WTC11 (cell line): Measurements from ENCODE around the gene OR6A2. TPM values are rescaled to one million over a fixed set of nuclear protein-coding genes. Genes with fewer than 3 reads are reported as not detected.

Source experiments
- ATAC-seq: fragments of 200-7000 bp; cut with Tn5 transposase; 2 replicates; pipeline ENCODE4 v1.10.0; 2021; ENCODE audit warnings: mild to moderate bottlenecking, moderate library complexity
- CTCF ChIA-PET: fragments of 300-600 bp; sonication (Branson Sonifier 250); formaldehyde crosslinking; loops from one replicate; lab custom pipeline; 2021; ENCODE audit warnings: antibody characterized with exemption; lab: Charles Lee
- POLR2A ChIA-PET: fragments of 350-600 bp; sonication (Branson Sonifier 250); formaldehyde crosslinking; loops from one replicate; lab custom pipeline; 2021; ENCODE audit warnings: antibody characterized with exemption; lab: Charles Lee
- DNase-seq: peaks from one replicate; pipeline ENCODE4 v3.0.0; 2021; ENCODE audit warnings: low spot score
- H3K27ac Mint-ChIP-seq: 2 replicates; pipeline ENCODE4 v1.8.0; 2021; ENCODE audit warnings: mixed read lengths
- H3K27me3 Mint-ChIP-seq: 2 replicates; pipeline ENCODE4 v1.8.0; 2021; ENCODE audit warnings: low read depth, mild to moderate bottlenecking, moderate library complexity, mixed read lengths
- H3K36me3 Mint-ChIP-seq: 2 replicates; pipeline ENCODE4 v1.8.0; 2021; ENCODE audit warnings: mixed read lengths
- H3K4me1 Mint-ChIP-seq: 2 replicates; pipeline ENCODE4 v1.8.0; 2022; ENCODE audit warnings: mixed read lengths
- H3K4me3 Mint-ChIP-seq: 2 replicates; pipeline ENCODE4 v1.8.0; 2021; ENCODE audit warnings: mild to moderate bottlenecking, moderate library complexity, mixed read lengths
- H3K9me3 Mint-ChIP-seq: 2 replicates; pipeline ENCODE4 v1.8.0; 2021; ENCODE audit warnings: mixed read lengths
- AFF4 ChIP-seq: sonication (generic); formaldehyde crosslinking; IDR thresholded peaks from 2 replicates; pipeline ENCODE4 v1.8.1; 2023; ENCODE audit warnings: mild to moderate bottlenecking, missing genetic modification reagents, borderline replicate concordance
- ATF1 ChIP-seq: sonication (generic); formaldehyde crosslinking; IDR thresholded peaks from 2 replicates; pipeline ENCODE4 v1.8.1; 2023; ENCODE audit warnings: mild to moderate bottlenecking, moderate library complexity, missing genetic modification reagents
- CBFB ChIP-seq: sonication (generic); formaldehyde crosslinking; IDR thresholded peaks from 2 replicates; pipeline ENCODE4 v1.8.1; 2022; ENCODE audit warnings: mild to moderate bottlenecking, low read depth, missing genetic modification reagents
- FOXK1 ChIP-seq: sonication (generic); formaldehyde crosslinking; IDR thresholded peaks from 2 replicates; pipeline ENCODE4 v1.8.0; 2022; ENCODE audit warnings: mild to moderate bottlenecking, moderate library complexity, missing genetic modification reagents
- GABPB1 ChIP-seq: sonication (generic); formaldehyde crosslinking; IDR thresholded peaks from 2 replicates; pipeline ENCODE4 v1.8.1; 2023; ENCODE audit warnings: mild to moderate bottlenecking, missing genetic modification reagents
- NFYB ChIP-seq: sonication (generic); formaldehyde crosslinking; conservative IDR thresholded peaks from 2 replicates; pipeline ENCODE4 v1.8.0; 2022; ENCODE audit warnings: low read depth, missing genetic modification reagents
- NR2C2 ChIP-seq: sonication (generic); formaldehyde crosslinking; IDR thresholded peaks from 2 replicates; pipeline ENCODE4 v1.8.0; 2022; ENCODE audit warnings: mild to moderate bottlenecking, missing genetic modification reagents
- SOX15 ChIP-seq: fragments of 250-450 bp; sonication (Bioruptor Pico); IDR thresholded peaks from 2 replicates; pipeline ENCODE4 v1.9.0; 2021; ENCODE audit warnings: mild to moderate bottlenecking
- TCF7 ChIP-seq: sonication (generic); formaldehyde crosslinking; IDR thresholded peaks from 2 replicates; pipeline ENCODE4 v1.8.0; 2022; ENCODE audit warnings: mild to moderate bottlenecking, low read depth, missing genetic modification reagents, moderate library complexity
- TEAD1 ChIP-seq: sonication (generic); formaldehyde crosslinking; IDR thresholded peaks from 2 replicates; pipeline ENCODE4 v1.8.0; 2022; ENCODE audit warnings: mild to moderate bottlenecking, missing genetic modification reagents
- ZNF138 ChIP-seq: sonication (generic); formaldehyde crosslinking; conservative IDR thresholded peaks from 2 replicates; pipeline ENCODE4 v1.8.1; 2022; ENCODE audit warnings: mild to moderate bottlenecking, moderate library complexity, missing genetic modification reagents
- ZNF416 ChIP-seq: fragments of 250-450 bp; sonication (Bioruptor Pico); IDR thresholded peaks from 2 replicates; pipeline ENCODE4 v1.9.0; 2021; ENCODE audit warnings: mild to moderate bottlenecking, inconsistent platforms
- ZNF425 ChIP-seq: fragments of 250-450 bp; sonication (Bioruptor Pico); conservative IDR thresholded peaks from 2 replicates; pipeline ENCODE4 v1.9.0; 2021; ENCODE audit warnings: mild to moderate bottlenecking
- total RNA-seq: library from RNA; stranded (reverse); gene quantifications from 3 replicates; pipeline ENCODE4 v1.2.3, GENCODE V29; 2021
- TF ChIP-seq, protein P1 (sequence below): sonication (generic); formaldehyde crosslinking; IDR thresholded peaks from 2 replicates; pipeline ENCODE4 v1.8.1; 2022; ENCODE audit warnings: missing genetic modification reagents, borderline replicate concordance
- TF ChIP-seq, protein P2 (sequence below): sonication (generic); formaldehyde crosslinking; IDR thresholded peaks from 2 replicates; pipeline ENCODE4 v1.8.0; 2023; ENCODE audit warnings: missing genetic modification reagents
- TF ChIP-seq, protein P3 (sequence below): sonication (generic); formaldehyde crosslinking; IDR thresholded peaks from 2 replicates; pipeline ENCODE4 v1.8.0; 2023; ENCODE audit warnings: mild to moderate bottlenecking, missing genetic modification reagents

The OR6A2 gene
- total RNA-seq, 1 experiment from 2014 or later, result 0.07 TPM

DNA sequence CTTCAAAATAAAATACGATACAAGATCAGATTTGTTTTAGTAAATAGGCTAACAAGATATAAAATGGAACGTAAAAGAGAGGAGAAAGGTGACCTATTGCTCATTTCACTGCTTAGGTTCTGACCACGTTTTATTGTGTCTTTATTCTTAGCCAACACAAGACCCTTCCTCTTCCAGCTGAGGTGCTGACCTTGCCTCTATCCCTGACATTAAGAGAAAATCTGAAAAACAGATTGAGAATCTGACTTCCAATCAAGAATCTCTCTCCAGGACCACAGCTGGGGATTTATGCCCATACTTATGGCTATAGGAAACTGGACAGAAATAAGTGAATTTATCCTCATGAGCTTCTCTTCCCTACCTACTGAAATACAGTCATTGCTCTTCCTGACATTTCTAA, 45.9 kb upstream of the OR6A2 start, which contains the start of gene OR10A5 (continued):
- TF ChIP-seq TCF7, result no peak
- TF ChIP-seq ZNF416 (CRISPR knock-in tag), result no peak
- no peak for TF ChIP-seq ZNF138 (CRISPR knock-in tag)

GRCh38 chr11:6844356-6844755, 44.9 kb upstream of the OR6A2 start:
- Mint-ChIP-seq H3K27me3 (no peaks in the 10 kb centered on the region), H3K4me1 (peaks cover 24% of the 10 kb centered on the region), H3K36me3 (peaks cover 3% of the 10 kb centered on the region; the same call in 1 of the 2 replicates), H3K9me3 (peaks cover 43% of the 10 kb centered on the region)
- no peak for DNase-seq
- POLR2A ChIA-PET, result no interaction called here
- ATAC-seq, result no peak
- no peak for TF ChIP-seq ZNF138 (CRISPR knock-in tag)
- TF ChIP-seq ATF1 (CRISPR knock-in tag), result no peak
- no peak for TF ChIP-seq CBFB
- no peak for TF ChIP-seq NR2C2 (CRISPR knock-in tag)
- TF ChIP-seq, protein P1, sequence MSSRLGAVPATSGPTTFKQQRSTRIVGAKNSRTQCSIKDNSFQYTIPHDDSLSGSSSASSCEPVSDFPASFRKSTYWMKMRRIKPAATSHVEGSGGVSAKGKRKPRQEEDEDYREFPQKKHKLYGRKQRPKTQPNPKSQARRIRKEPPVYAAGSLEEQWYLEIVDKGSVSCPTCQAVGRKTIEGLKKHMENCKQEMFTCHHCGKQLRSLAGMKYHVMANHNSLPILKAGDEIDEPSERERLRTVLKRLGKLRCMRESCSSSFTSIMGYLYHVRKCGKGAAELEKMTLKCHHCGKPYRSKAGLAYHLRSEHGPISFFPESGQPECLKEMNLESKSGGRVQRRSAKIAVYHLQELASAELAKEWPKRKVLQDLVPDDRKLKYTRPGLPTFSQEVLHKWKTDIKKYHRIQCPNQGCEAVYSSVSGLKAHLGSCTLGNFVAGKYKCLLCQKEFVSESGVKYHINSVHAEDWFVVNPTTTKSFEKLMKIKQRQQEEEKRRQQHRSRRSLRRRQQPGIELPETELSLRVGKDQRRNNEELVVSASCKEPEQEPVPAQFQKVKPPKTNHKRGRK (CRISPR knock-in tag), result no peak
- no peak for TF ChIP-seq TEAD1 (CRISPR knock-in tag)
- TF ChIP-seq, protein P2, sequence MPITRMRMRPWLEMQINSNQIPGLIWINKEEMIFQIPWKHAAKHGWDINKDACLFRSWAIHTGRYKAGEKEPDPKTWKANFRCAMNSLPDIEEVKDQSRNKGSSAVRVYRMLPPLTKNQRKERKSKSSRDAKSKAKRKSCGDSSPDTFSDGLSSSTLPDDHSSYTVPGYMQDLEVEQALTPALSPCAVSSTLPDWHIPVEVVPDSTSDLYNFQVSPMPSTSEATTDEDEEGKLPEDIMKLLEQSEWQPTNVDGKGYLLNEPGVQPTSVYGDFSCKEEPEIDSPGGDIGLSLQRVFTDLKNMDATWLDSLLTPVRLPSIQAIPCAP (CRISPR knock-in tag), result no peak
- TF ChIP-seq AFF4, result no peak
- TF ChIP-seq, protein P3, sequence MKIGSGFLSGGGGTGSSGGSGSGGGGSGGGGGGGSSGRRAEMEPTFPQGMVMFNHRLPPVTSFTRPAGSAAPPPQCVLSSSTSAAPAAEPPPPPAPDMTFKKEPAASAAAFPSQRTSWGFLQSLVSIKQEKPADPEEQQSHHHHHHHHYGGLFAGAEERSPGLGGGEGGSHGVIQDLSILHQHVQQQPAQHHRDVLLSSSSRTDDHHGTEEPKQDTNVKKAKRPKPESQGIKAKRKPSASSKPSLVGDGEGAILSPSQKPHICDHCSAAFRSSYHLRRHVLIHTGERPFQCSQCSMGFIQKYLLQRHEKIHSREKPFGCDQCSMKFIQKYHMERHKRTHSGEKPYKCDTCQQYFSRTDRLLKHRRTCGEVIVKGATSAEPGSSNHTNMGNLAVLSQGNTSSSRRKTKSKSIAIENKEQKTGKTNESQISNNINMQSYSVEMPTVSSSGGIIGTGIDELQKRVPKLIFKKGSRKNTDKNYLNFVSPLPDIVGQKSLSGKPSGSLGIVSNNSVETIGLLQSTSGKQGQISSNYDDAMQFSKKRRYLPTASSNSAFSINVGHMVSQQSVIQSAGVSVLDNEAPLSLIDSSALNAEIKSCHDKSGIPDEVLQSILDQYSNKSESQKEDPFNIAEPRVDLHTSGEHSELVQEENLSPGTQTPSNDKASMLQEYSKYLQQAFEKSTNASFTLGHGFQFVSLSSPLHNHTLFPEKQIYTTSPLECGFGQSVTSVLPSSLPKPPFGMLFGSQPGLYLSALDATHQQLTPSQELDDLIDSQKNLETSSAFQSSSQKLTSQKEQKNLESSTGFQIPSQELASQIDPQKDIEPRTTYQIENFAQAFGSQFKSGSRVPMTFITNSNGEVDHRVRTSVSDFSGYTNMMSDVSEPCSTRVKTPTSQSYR, result no peak
- no peak for TF ChIP-seq SOX15 (CRISPR knock-in tag)
- TF ChIP-seq FOXK1, result no peak
- no peak for TF ChIP-seq ZNF425
- TF ChIP-seq GABPB1 (CRISPR knock-in tag), result no peak
- TF ChIP-seq NFYB, result no peak
- TF ChIP-seq, all 79 proteins: peak for 0
- H3K4me3 Mint-ChIP-seq, result no peak overlapping the region
- no peak overlapping the region for H3K27ac Mint-ChIP-seq
- CTCF ChIA-PET, result no interaction called here
